Measurements from ENCODE around the gene CCDC85C.
A peak's percentile ranks its signal among the peaks of the same experiment; 100 is the strongest.

Gene CCDC85C

GRCh38 chr14:99507860-99508640 is 96.0 kb downstream of the CCDC85C start:
- no peak for DNase-seq

- DNase-seq: no peak
Measured at GRCh38 chr14:99506276-99506675, 97.7 kb downstream of the CCDC85C start.

GRCh38 chr14:99505089-99505488 is 98.9 kb downstream of the CCDC85C start:
- DNase-seq: no peak

GRCh38 chr14:99503848-99504453 is 100.1 kb downstream of the CCDC85C start:
- DNase-seq: no peak

GRCh38 chr14:99502989-99503421 is 101.0 kb downstream of the CCDC85C start:
- DNase-seq: no peak

- DNase-seq: no peak
Measured at GRCh38 chr14:99497894-99498293, 106.1 kb downstream of the CCDC85C start.

GRCh38 chr14:99497341-99497740 is 106.7 kb downstream of the CCDC85C start:
- DNase-seq: no peak

- no peak for DNase-seq
Measured at GRCh38 chr14:99484106-99484505, 119.9 kb downstream of the CCDC85C start.

GRCh38 chr14:99481745-99482099 is 122.3 kb downstream of the CCDC85C start:
- DNase-seq: peak; percentile 40

- DNase-seq: peak; percentile 99
Measured at GRCh38 chr14:99480917-99481744, 122.9 kb downstream of the CCDC85C start, which contains the start of gene CCNK. Gene CCNK, plus strand, starts transcription at chr14:99481409. Its CDS starts 11,269 bp downstream, at chr14:99492678.

- peak; percentile 56 for DNase-seq
Measured at GRCh38 chr14:99479906-99480869, 123.8 kb downstream of the CCDC85C start, which contains the start of gene SETD3. Gene SETD3, minus strand, starts transcription at chr14:99480859. Its CDS starts 15,054 bp downstream, at chr14:99465805.

- no peak for DNase-seq
Measured at GRCh38 chr14:99479160-99479905, 124.7 kb downstream of the CCDC85C start.

GRCh38 chr14:99478128-99478527 is 125.9 kb downstream of the CCDC85C start:
- DNase-seq: no peak

- DNase-seq: no peak
Measured at GRCh38 chr14:99476864-99477263, 127.1 kb downstream of the CCDC85C start.

GRCh38 chr14:99475660-99476059 is 128.3 kb downstream of the CCDC85C start:
- DNase-seq: no peak

GRCh38 chr14:99475179-99475578 is 128.8 kb downstream of the CCDC85C start:
- DNase-seq: no peak

- DNase-seq: no peak
Measured at GRCh38 chr14:99473458-99473857, 130.5 kb downstream of the CCDC85C start.

GRCh38 chr14:99472937-99473336 is 131.1 kb downstream of the CCDC85C start:
- no peak for DNase-seq

GRCh38 chr14:99471731-99472130 is 132.3 kb downstream of the CCDC85C start:
- DNase-seq: no peak

- DNase-seq: peak; percentile 3
Measured at GRCh38 chr14:99468836-99469592, 135.0 kb downstream of the CCDC85C start.

GRCh38 chr14:99468081-99468480 is 135.9 kb downstream of the CCDC85C start:
- peak; percentile 3 for DNase-seq

All from DMS53 (cell line).